Cardiac fibroblast (primary cell): ENCODE data around the gene SCFD2.

ENCODE experiments used
- DNase-seq, 2 donors: peaks; one replicate each; pipeline versions ENCODE4 v3.0.0 to v3.0.0-alpha.2; 2010; ENCODE audit warnings: low read depth in 2 of 2
- H3K4me3 ChIP-seq, 2 donors: replicated peaks in 1 of 2; 1 replicate in 1 of 2; 2 replicates in 1 of 2; pipeline ENCODE4 v1.5.1; 2011; ENCODE audit warnings: low read depth in 2 of 2, low read length in 2 of 2, mild to moderate bottlenecking in 2 of 2, moderate library complexity in 1 of 2
- CTCF ChIP-seq: IDR thresholded peaks from one replicate; pipeline ENCODE4 v1.5.1; 2011; ENCODE audit warnings: low read depth, mild to moderate bottlenecking, low read length, inconsistent platforms

Gene SCFD2

GRCh38 chr4:53015681-53016080, 350.2 kb downstream of the SCFD2 start:
- peak; percentile 71 for TF ChIP-seq CTCF
- H3K4me3 ChIP-seq: no peak overlapping the region
- peak; percentile 85 to 91 for DNase-seq

- DNase-seq: peak in 1 of 2 donors; percentile 43
- no peak for TF ChIP-seq CTCF
- no peak overlapping the region for H3K4me3 ChIP-seq
Observed at GRCh38 chr4:53014881-53015280, 351.0 kb downstream of the SCFD2 start.

- DNase-seq: peak in 1 of 2 donors; percentile 6
- no peak for TF ChIP-seq CTCF
- H3K4me3 ChIP-seq: no peak overlapping the region
Observed at GRCh38 chr4:53013873-53014775, 351.7 kb downstream of the SCFD2 start.

- peak; percentile 14 to 71 for DNase-seq
- H3K4me3 ChIP-seq: no peak overlapping the region
- no peak for TF ChIP-seq CTCF
Observed at GRCh38 chr4:53012738-53013137, 353.1 kb downstream of the SCFD2 start.

GRCh38 chr4:53011259-53011905, 354.5 kb downstream of the SCFD2 start:
- peak in 1 of 2 donors; percentile 6 for DNase-seq
- no peak for TF ChIP-seq CTCF
- no peak overlapping the region for H3K4me3 ChIP-seq

GRCh38 chr4:53010318-53010717, 355.5 kb downstream of the SCFD2 start:
- H3K4me3 ChIP-seq: no peak overlapping the region
- DNase-seq: peak; percentile 63 to 87
- TF ChIP-seq CTCF: no peak
